ENCODE data around the gene COLQ.
"Not testable (repeated sequence)": the region's sequence is repeated elsewhere in the genome, so short reads cannot be mapped to it uniquely, and the experiment has no call there.

The COLQ gene

DNA sequence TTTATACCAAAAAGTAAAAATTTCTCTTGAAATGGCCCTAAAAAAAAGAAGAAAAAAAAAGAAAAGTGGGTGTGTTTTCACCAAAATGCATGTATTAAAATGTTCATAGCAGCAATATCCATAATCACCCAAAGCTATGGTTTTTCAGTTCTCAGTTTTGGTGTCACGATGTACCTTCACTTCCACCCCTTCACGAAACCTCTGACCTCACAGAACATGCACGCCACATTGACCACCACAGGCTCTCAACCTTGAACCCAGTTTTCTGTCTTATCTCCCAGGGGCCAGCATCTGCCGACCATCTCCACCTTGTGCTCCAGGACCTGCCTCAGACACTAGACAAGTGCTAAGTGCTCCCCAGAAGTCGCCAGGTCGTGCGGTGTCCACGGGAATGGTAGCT, 30.4 kb downstream of the COLQ start:
- no peaks in the 10 kb centered on the region for H3K9me3 Mint-ChIP-seq
- H3K36me3 Mint-ChIP-seq (ENCODE audit: low read depth): no peaks in the 10 kb centered on the region
- H3K4me1 Mint-ChIP-seq (ENCODE audit: low read depth): peaks cover 3% of the 10 kb centered on the region
- H3K4me3 Mint-ChIP-seq: no peak overlapping the region
- no peak overlapping the region for H3K27ac Mint-ChIP-seq
- H3K27me3 Mint-ChIP-seq (ENCODE audit: low read depth): peaks cover 7% of the 10 kb centered on the region

DNA sequence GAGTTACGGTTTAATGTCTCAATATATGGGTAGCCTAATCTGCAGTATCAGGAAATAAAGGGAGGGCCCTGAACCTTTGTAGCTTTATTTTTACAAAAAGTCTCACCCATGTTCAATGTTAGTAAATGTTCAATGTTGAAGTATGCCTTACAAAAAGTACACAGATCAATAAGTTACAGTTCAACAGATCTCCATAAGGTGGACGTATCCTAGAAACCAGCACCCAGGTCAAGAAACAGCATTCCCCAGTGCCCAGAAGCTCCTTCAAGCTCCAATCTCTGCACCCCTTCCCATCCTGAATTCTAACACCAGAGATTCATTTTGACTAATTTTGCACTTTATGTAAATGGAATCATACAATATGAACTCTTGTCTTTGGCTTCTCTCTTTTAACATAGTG, 31.3 kb downstream of the COLQ start:
- H3K36me3 Mint-ChIP-seq (ENCODE audit: low read depth): no peaks in the 10 kb centered on the region
- H3K4me3 Mint-ChIP-seq: no peak overlapping the region
- no peak overlapping the region for H3K27ac Mint-ChIP-seq
- peaks cover 3% of the 10 kb centered on the region for H3K4me1 Mint-ChIP-seq (ENCODE audit: low read depth)
- H3K9me3 Mint-ChIP-seq: no peaks in the 10 kb centered on the region
- peaks cover 7% of the 10 kb centered on the region for H3K27me3 Mint-ChIP-seq (ENCODE audit: low read depth)

GRCh38 chr3:15488002-15488401, 33.5 kb downstream of the COLQ start:
- H3K36me3 Mint-ChIP-seq (ENCODE audit: low read depth): peaks cover 5% of the 10 kb centered on the region
- H3K27ac Mint-ChIP-seq: no peak overlapping the region
- no peak overlapping the region for H3K4me3 Mint-ChIP-seq
- H3K9me3 Mint-ChIP-seq: peaks cover 3% of the 10 kb centered on the region
- H3K27me3 Mint-ChIP-seq (ENCODE audit: low read depth): peaks cover 18% of the 10 kb centered on the region
- H3K4me1 Mint-ChIP-seq (ENCODE audit: low read depth): no peaks in the 10 kb centered on the region

DNA sequence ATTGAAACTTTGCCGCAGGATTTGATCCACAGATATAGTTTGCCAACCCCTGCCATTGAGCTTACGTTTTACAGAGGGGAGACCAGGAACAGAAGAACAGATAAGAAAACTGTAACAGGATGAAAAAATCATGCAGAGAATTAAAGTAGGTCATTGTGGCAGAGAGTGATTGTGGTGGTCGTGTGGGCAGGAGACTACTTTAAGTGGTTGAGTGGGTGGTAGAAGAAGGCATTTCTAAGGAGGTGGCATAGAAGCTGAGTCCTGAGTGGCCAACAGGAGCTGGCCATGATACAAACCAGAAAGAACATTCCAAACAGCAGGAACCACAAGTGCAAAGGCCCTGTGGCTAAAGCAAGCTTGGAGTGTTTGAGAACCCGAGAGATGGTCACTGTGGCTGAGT, 34.5 kb downstream of the COLQ start:
- Mint-ChIP-seq H3K27ac (no peak overlapping the region), H3K9me3 (peaks cover 6% of the 10 kb centered on the region), H3K27me3 (ENCODE audit: low read depth) (peaks cover 26% of the 10 kb centered on the region), H3K4me1 (ENCODE audit: low read depth) (no peaks in the 10 kb centered on the region), H3K36me3 (ENCODE audit: low read depth) (peaks cover 5% of the 10 kb centered on the region), H3K4me3 (no peak overlapping the region)

DNA sequence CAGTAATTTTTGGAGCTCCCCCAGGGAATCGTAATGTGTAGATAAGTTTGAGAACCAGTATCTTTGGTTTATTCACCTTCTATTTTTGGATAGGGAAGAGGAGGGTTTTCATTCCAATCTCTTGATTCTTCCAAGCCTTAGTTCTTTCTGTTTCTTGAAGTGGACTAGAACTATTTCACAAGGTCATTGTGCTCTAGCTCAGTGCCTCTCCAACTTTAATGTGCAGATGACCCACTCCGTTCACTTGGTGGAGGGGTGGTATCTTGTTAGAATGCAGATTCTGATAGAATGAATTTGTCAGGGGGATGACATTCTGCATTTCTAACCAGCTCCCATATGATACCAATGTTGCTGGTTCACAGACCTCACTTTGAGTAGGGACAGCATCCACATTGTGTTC, 35.5 kb downstream of the COLQ start:
- Mint-ChIP-seq H3K27me3 (ENCODE audit: low read depth) (peaks cover 36% of the 10 kb centered on the region), H3K4me1 (ENCODE audit: low read depth) (no peaks in the 10 kb centered on the region), H3K4me3 (no peak overlapping the region), H3K9me3 (peaks cover 11% of the 10 kb centered on the region), H3K36me3 (ENCODE audit: low read depth) (peaks cover 5% of the 10 kb centered on the region), H3K27ac (no peak overlapping the region)

DNA sequence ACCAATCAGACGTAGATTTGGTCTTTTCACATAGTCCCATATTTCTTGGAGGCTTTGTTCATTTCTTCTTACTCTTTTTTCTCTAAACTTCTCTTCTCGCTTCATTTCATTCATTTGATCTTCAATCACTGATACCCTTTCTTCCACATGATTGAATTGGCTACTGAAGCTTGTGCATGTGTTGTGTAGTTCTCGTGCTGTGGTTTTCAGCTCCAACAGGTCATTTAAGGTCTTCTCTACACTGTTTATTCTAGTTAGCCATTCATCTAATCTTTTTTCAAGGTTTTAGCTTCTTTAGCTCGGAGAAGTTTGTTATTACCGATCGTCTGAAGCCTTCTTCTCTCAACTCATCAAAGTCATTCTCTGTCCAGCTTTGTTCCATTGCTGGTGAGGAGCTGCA, 37.0 kb downstream of the COLQ start:
- peaks cover 39% of the 10 kb centered on the region for H3K27me3 Mint-ChIP-seq (ENCODE audit: low read depth)
- H3K9me3 Mint-ChIP-seq: peaks cover 13% of the 10 kb centered on the region
- not testable (repeated sequence) for H3K36me3 Mint-ChIP-seq (ENCODE audit: low read depth); H3K4me1 Mint-ChIP-seq (ENCODE audit: low read depth); H3K27ac Mint-ChIP-seq; H3K4me3 Mint-ChIP-seq

DNA sequence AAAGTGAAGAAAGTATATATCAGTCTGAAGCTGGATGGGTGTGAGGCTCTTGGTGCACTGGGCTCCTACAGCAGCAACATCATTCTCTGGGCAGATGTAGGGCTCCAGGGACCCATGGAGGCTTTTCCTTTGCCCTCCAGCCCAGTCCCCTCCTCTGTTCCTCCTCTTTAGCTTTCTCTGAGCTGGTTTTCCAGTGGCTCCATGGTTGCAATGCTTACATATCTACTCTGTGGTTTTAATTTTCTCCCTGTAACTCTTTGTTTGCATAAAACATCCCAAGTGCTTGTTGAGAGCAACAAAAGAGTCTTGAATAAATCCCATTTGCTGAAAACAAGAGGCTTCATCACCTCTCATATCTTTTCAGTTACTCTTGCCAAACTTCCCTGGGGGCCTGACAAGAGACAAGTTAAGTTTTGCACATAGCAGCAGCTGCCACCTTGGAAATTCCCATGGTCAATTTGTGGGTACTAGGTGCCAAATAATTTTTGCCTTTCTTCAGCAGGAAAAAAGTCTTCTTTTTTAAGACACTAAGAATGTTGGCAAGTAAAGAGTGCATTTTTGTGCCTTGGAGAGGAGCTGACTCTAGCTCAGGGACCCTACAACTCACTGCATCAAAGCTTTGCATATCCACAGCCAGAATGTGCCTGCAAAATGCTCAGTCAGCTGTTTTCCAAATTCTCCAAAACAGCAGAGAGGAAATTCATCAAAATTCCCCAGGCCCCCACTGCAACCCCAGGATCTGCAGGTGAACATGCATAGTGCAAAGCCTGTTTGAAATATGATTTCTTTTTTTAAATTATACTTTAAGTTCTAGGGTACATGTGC, 41.9 kb downstream of the COLQ start:
- Mint-ChIP-seq H3K27me3 (ENCODE audit: low read depth) (peaks cover 35% of the 10 kb centered on the region), H3K36me3 (ENCODE audit: low read depth) (peaks cover 5% of the 10 kb centered on the region), H3K27ac (no peak overlapping the region), H3K9me3 (peaks cover 13% of the 10 kb centered on the region), H3K4me1 (ENCODE audit: low read depth) (no peaks in the 10 kb centered on the region), H3K4me3 (no peak overlapping the region)

DNA sequence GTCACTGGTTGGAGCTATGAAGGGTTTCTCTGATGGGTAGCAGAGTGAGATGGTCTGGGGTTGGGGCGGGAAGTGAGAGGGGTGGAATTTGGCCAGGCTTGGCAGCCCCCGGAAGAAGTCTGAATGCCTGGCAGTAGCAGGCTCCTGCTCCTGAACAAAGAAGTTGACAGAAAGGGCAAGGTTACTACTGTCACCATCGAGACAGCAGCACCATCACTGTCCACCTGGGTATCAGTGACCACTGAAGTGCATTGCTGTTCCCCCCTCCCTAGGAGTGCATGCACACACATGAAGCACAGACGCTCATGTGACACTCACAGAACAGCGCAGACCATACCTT, 42.9 kb downstream of the COLQ start:
- no peaks in the 10 kb centered on the region for H3K4me1 Mint-ChIP-seq (ENCODE audit: low read depth)
- H3K36me3 Mint-ChIP-seq (ENCODE audit: low read depth): peaks cover 4% of the 10 kb centered on the region
- no peak overlapping the region for H3K4me3 Mint-ChIP-seq
- H3K27ac Mint-ChIP-seq: no peak overlapping the region
- H3K27me3 Mint-ChIP-seq (ENCODE audit: low read depth): peaks cover 27% of the 10 kb centered on the region
- H3K9me3 Mint-ChIP-seq: peaks cover 10% of the 10 kb centered on the region

- no peak overlapping the region for H3K27ac Mint-ChIP-seq
- no peak overlapping the region for H3K4me3 Mint-ChIP-seq
- no peaks in the 10 kb centered on the region for H3K36me3 Mint-ChIP-seq (ENCODE audit: low read depth)
- peaks cover 10% of the 10 kb centered on the region for H3K9me3 Mint-ChIP-seq
- peaks cover 22% of the 10 kb centered on the region for H3K27me3 Mint-ChIP-seq (ENCODE audit: low read depth)
- no peaks in the 10 kb centered on the region for H3K4me1 Mint-ChIP-seq (ENCODE audit: low read depth)
Observed at GRCh38 chr3:15477951-15478639, 43.4 kb downstream of the COLQ start.

DNA sequence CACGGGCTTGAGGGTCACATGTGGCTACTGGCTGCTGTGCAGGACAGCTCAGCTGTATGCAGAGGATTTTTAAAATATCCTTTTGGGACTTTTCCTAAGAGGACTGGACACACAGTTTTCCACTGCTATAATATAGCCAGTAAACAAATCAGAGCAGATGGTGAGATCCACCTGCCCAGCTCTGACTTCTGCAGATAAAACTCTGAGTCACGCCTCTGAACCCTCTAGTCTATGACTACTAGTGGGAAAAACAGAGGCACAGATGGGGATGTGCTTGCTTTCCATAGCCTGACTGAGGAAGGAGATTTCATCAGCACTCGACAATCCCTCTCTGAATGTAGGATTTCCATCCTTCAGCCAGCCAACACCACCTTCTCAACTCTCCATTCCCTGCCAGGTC, 45.1 kb downstream of the COLQ start:
- Mint-ChIP-seq H3K4me1 (ENCODE audit: low read depth) (no peaks in the 10 kb centered on the region), H3K4me3 (no peak overlapping the region), H3K9me3 (peaks cover 3% of the 10 kb centered on the region), H3K27ac (no peak overlapping the region), H3K27me3 (ENCODE audit: low read depth) (peaks cover 10% of the 10 kb centered on the region), H3K36me3 (ENCODE audit: low read depth) (no peaks in the 10 kb centered on the region)

DNA sequence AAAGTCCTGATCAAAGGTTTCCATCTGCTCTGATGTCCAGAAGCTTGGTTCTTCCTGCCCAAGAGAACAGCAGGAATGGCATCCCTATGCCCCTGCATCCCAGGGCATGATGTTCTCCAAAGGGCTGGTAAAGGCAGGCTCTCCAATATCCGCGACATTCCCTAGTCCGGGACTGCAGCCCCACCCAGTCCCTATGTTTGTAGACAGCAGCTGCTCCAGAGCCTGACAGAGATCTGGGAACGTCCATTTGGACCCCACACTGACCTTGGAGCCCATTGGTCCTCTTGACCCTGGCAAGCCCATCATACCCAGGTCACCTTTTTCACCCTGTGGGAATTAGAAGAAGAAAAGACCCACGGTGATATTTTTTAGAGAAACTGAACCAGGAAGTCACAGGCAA, 46.3 kb downstream of the COLQ start:
- no peaks in the 10 kb centered on the region for H3K4me1 Mint-ChIP-seq (ENCODE audit: low read depth)
- no peak overlapping the region for H3K27ac Mint-ChIP-seq
- peaks cover 9% of the 10 kb centered on the region for H3K27me3 Mint-ChIP-seq (ENCODE audit: low read depth)
- H3K4me3 Mint-ChIP-seq: no peak overlapping the region
- H3K36me3 Mint-ChIP-seq (ENCODE audit: low read depth): no peaks in the 10 kb centered on the region
- no peaks in the 10 kb centered on the region for H3K9me3 Mint-ChIP-seq

DNA sequence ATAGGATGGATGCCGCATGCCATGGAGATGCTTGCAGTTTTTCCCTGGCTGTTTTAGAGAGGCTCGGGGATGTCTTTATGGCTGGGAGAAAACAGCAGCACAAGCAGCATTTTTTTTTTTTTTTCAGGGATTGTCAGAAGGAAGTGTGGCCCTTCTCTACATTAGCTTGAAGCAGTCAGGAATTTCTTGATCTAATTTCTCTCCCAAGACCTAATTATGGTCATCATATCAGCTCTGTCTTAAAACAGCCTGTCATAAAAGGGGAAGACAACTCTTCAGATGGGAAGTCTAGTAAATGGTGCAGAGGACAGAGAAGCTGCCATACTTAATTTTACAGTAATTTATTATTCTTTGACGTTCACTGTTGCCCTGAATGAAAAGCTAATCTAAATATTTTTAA, 49.6 kb downstream of the COLQ start:
- no peak overlapping the region for H3K27ac Mint-ChIP-seq
- H3K4me1 Mint-ChIP-seq (ENCODE audit: low read depth): no peaks in the 10 kb centered on the region
- H3K4me3 Mint-ChIP-seq: no peak overlapping the region
- H3K9me3 Mint-ChIP-seq: no peaks in the 10 kb centered on the region
- peaks cover 9% of the 10 kb centered on the region for H3K27me3 Mint-ChIP-seq (ENCODE audit: low read depth)
- no peaks in the 10 kb centered on the region for H3K36me3 Mint-ChIP-seq (ENCODE audit: low read depth)

GRCh38 chr3:15470849-15471248, 50.7 kb downstream of the COLQ start:
- no peaks in the 10 kb centered on the region for H3K4me1 Mint-ChIP-seq (ENCODE audit: low read depth)
- no peaks in the 10 kb centered on the region for H3K9me3 Mint-ChIP-seq
- H3K36me3 Mint-ChIP-seq (ENCODE audit: low read depth): no peaks in the 10 kb centered on the region
- H3K27ac Mint-ChIP-seq: no peak overlapping the region
- H3K27me3 Mint-ChIP-seq (ENCODE audit: low read depth): peaks cover 9% of the 10 kb centered on the region
- no peak overlapping the region for H3K4me3 Mint-ChIP-seq

DNA sequence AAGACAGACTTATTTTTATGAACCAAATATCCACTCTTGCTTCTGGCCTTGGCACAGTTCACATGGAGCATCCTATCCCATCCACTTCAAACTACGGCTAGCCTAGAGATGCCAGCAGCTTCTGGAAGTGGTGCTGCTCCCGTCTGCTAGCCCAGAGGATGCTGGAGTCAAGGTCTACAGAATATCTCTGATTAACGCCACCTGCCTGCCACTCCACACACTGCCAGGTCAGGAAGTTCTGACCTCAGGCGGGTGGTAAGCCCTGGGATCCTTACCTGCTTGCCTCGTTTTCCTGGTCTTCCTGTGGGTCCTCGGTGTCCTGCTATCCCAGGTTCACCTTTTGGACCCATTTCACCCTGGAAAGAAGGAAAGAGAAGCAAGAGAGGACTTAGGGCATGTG, 51.2 kb downstream of the COLQ start:
- H3K9me3 Mint-ChIP-seq: no peaks in the 10 kb centered on the region
- peaks cover 9% of the 10 kb centered on the region for H3K27me3 Mint-ChIP-seq (ENCODE audit: low read depth)
- H3K27ac Mint-ChIP-seq: no peak overlapping the region
- H3K4me1 Mint-ChIP-seq (ENCODE audit: low read depth): no peaks in the 10 kb centered on the region
- H3K4me3 Mint-ChIP-seq: no peak overlapping the region
- no peaks in the 10 kb centered on the region for H3K36me3 Mint-ChIP-seq (ENCODE audit: low read depth)

All from T-helper 1 cell treated with Interleukin-12 subunit alpha and Interleukin-12 subunit beta and Interleukin-4 antibody, amounts not matched to agents 30 μg/mL and 1 μg/mL, for 36 hours (primary cell).